Gastroesophageal sphincter (tissue), 3 donors: ENCODE measurements around the gene CGNL1.

Source experiments
- POLR2A ChIP-seq, 2 donors: fragments of 450-650 bp; IDR thresholded peaks; one replicate each; pipeline ENCODE4 v1.6.1; 2017; ENCODE audit warnings: antibody characterized with exemption in 2 of 2, mild to moderate bottlenecking in 2 of 2, moderate library complexity in 1 of 2
- POLR2AphosphoS5 ChIP-seq: sonication (generic); formaldehyde crosslinking; IDR thresholded peaks from one replicate; pipeline ENCODE4 v1.6.1; 2017; ENCODE audit warnings: antibody characterized with exemption
- TF ChIP-seq, protein P1 (sequence below), 4 experiments: fragments of 200-600 bp in 2 of 4; fragments of 450-650 bp in 2 of 4; sonication (generic) in 1 of 4; IDR thresholded peaks; one replicate each; pipeline ENCODE4 v1.5.1; 2017 to 2019; ENCODE audit warnings: antibody characterized with exemption in 4 of 4, mild to moderate bottlenecking in 2 of 4, moderate library complexity in 2 of 4

DNA sequence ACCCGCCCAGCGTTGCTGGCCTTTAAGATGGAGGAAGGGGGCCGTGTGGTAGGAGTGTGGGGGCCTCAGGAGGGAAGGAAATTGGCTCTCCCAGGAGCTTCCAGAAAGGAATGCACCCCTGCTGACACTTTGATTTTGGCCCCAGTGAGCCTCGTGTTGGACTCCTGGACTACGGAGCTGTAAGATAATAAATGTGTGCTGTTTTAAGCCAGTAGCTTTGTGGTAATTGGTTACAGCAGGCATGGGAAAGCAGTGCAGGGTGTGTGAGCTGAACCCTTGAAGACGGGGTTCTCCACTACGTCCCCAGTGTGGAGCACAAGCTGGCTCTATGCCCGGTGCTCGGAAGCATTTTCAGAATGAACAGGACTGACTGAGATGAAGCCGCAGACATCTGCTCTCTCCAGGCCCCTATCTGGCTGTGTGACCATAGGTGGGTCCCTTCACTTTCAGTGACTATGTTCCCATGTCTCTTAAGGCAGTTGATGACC, 22.9 kb upstream of the CGNL1 start:
- TF ChIP-seq POLR2AphosphoS5 (no peak), POLR2A (IDR thresholded peaks at IDR 0.05) (no peak)
- TF ChIP-seq, protein P1, sequence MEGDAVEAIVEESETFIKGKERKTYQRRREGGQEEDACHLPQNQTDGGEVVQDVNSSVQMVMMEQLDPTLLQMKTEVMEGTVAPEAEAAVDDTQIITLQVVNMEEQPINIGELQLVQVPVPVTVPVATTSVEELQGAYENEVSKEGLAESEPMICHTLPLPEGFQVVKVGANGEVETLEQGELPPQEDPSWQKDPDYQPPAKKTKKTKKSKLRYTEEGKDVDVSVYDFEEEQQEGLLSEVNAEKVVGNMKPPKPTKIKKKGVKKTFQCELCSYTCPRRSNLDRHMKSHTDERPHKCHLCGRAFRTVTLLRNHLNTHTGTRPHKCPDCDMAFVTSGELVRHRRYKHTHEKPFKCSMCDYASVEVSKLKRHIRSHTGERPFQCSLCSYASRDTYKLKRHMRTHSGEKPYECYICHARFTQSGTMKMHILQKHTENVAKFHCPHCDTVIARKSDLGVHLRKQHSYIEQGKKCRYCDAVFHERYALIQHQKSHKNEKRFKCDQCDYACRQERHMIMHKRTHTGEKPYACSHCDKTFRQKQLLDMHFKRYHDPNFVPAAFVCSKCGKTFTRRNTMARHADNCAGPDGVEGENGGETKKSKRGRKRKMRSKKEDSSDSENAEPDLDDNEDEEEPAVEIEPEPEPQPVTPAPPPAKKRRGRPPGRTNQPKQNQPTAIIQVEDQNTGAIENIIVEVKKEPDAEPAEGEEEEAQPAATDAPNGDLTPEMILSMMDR (IDR thresholded peaks at IDR 0.05): no peak
